ENCODE data around the gene ANKH. TPM values are rescaled to one million over a fixed set of nuclear protein-coding genes. Genes with fewer than 3 reads are reported as not detected.

ANKH gene
- total and polyA plus RNA-seq, 10 donors, result 9.0 to 87.3 (median 46.7) TPM

DNA sequence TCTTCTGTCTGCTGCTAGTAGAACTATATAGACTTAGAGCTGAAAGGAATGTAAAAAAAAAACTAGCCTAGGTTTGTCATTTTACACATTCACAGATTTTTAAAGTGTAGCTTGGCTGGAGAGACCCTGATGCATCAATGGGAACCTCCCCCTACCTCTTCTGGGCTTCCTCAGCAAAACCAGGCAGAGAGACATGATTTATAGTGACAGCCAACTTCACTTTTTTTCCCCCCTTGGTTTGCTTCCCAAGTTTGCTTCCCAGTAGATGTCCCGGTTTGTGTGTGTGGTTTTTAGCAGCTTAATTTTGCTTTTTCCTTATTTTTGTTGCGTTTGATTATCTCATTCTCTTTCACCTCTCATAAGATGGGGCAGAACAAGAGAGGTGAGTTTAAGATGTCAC, 205.2 kb downstream of the ANKH start:
- 39 to 57% (median 50%) methylated on average over 2 of the region's 2 CpGs for WGBS, 5 donors
- no peak for DNase-seq
- peak overlapping the region in 7 of 8 donors; percentile 54 to 92 (median 71) for H3K4me3 ChIP-seq
- intact Hi-C loops (cut with DNase I; ENCODE audit: low total_unique reads), result no loop called here
- H3K9me3 ChIP-seq, result no peaks in the 10 kb centered on the region
- H3K27me3 ChIP-seq (replicated peaks in 1 of 7), result no peaks in the 10 kb centered on the region
- peaks cover 0 to 6% (median 0%) of the 10 kb centered on the region in 6 donors for H3K36me3 ChIP-seq
- peaks cover 50 to 80% (median 76%) of the 10 kb centered on the region in 6 donors for H3K4me1 ChIP-seq
- TF ChIP-seq, protein P1, sequence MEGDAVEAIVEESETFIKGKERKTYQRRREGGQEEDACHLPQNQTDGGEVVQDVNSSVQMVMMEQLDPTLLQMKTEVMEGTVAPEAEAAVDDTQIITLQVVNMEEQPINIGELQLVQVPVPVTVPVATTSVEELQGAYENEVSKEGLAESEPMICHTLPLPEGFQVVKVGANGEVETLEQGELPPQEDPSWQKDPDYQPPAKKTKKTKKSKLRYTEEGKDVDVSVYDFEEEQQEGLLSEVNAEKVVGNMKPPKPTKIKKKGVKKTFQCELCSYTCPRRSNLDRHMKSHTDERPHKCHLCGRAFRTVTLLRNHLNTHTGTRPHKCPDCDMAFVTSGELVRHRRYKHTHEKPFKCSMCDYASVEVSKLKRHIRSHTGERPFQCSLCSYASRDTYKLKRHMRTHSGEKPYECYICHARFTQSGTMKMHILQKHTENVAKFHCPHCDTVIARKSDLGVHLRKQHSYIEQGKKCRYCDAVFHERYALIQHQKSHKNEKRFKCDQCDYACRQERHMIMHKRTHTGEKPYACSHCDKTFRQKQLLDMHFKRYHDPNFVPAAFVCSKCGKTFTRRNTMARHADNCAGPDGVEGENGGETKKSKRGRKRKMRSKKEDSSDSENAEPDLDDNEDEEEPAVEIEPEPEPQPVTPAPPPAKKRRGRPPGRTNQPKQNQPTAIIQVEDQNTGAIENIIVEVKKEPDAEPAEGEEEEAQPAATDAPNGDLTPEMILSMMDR (IDR thresholded peaks at IDR 0.05 in 8 of 11, conservative IDR thresholded peaks at IDR 0.05 in 3 of 11), result no peak
- TF ChIP-seq POLR2A (IDR thresholded peaks at IDR 0.05), result no peak
- no peak for TF ChIP-seq POLR2AphosphoS5 (IDR thresholded peaks at IDR 0.05)
- peak overlapping the region in 7 of 8 donors; percentile 0 to 98 (median 94) for H3K27ac ChIP-seq

DNA sequence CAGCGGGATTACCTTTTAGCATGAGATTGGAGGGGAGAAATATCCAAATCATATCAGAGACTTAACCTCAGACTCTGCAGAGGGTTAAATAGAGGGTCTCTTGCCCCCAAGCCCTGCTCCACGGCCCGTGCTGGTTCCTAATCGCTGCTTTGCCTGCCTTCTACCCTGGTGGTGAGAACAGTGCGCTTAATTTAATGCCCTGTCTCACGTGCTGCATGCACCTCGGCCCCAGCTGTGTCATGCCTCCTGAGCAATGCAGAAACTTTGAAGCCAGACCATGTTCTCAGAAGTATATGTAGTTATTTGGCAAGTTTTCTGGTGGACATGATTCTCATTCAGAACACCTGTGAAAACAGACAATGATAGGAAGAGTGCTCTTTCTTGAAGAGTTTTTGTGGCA, 205.6 kb downstream of the ANKH start:
- 17 to 44% (median 24%) methylated on average over 7 of the region's 7 CpGs for WGBS, 5 donors
- peak overlapping the region; percentile 0 to 98 (median 94) for H3K27ac ChIP-seq
- TF ChIP-seq, protein P1 (IDR thresholded peaks at IDR 0.05 in 8 of 11, conservative IDR thresholded peaks at IDR 0.05 in 3 of 11), result peak in 6 of 11 experiments; percentile 15 to 42 (median 28)
- TF ChIP-seq POLR2A (IDR thresholded peaks at IDR 0.05), result no peak
- peak in 1 of 3 donors; percentile 33 for TF ChIP-seq POLR2AphosphoS5 (IDR thresholded peaks at IDR 0.05)
- H3K4me3 ChIP-seq, result peak overlapping the region; percentile 52 to 92 (median 68)
- peaks cover 45 to 76% (median 72%) of the 10 kb centered on the region in 6 donors for H3K4me1 ChIP-seq
- peak; percentile 84 for DNase-seq
- peaks cover 0 to 6% (median 0%) of the 10 kb centered on the region in 6 donors for H3K36me3 ChIP-seq
- intact Hi-C loops (cut with DNase I; ENCODE audit: low total_unique reads), result no loop called here
- H3K9me3 ChIP-seq, result no peaks in the 10 kb centered on the region
- no peaks in the 10 kb centered on the region for H3K27me3 ChIP-seq (replicated peaks in 1 of 7)

DNA sequence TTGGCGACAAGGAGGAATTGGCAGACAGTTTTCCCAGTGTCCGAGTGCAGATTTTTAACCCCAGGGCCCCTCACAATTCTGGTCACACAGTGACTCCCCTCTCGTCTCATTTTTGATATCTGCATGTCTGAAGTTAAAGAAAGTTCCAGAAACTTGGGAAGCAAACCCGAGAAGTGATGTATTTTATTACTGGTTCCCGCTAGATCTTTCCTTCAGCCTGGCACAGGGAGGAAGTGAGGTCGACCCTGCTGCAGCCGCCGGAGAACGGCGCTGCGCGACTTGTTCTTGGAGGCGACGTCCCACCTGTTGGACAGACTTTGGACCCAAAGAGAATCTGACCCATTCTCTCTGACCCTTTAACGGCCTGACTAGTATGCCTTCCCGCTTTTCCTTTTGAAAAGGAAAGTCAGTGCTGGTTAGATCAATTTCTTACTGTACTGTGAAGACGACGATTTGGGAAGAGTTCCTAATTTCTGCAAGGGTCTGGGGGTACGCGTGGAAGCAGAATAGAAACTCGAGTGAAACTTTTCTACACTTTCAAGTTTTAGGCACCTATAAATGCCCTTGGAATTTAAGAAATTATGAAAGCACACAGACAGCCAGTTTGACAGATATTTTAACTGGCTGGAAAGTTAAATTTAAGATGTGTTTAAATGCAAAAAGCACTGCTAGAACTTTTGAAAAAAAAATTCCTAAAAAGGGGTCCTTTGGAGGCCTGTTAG, 206.3 kb downstream of the ANKH start:
- intact Hi-C loops (cut with DNase I; ENCODE audit: low total_unique reads), result no loop called here
- peak; percentile 84 for DNase-seq
- Histone ChIP-seq H3K4me3 (peak overlapping the region; percentile 52 to 92 (median 68)), H3K4me1 (peaks cover 40 to 69% (median 65%) of the 10 kb centered on the region in 6 donors), H3K9me3 (no peaks in the 10 kb centered on the region), H3K27me3 (replicated peaks in 1 of 7) (no peaks in the 10 kb centered on the region), H3K36me3 (peaks cover 0 to 6% (median 0%) of the 10 kb centered on the region in 6 donors), H3K27ac (peak overlapping the region; percentile 89 to 98 (median 94))
- 1 to 2% (median 2%) methylated on average over 21 of the region's 21 CpGs for WGBS, 5 donors
- TF ChIP-seq, protein P1 (IDR thresholded peaks at IDR 0.05 in 8 of 11, conservative IDR thresholded peaks at IDR 0.05 in 3 of 11), result no peak
- no peak for TF ChIP-seq POLR2AphosphoS5 (IDR thresholded peaks at IDR 0.05)
